DOHH2 (cell line): ENCODE results near the gene FAM53B.

Source experiments
- H3F3A ChIP-seq: fragments of 200-600 bp; sonication (generic), shearing (Covaris generic); 2 replicates; pipeline ENCODE4 v1.6.0; 2016; ENCODE audit warnings: antibody characterized with exemption, mild to moderate bottlenecking; ENCODE audit not compliant: control insufficient read depth, insufficient read depth
- H3K27ac ChIP-seq: fragments of 200-600 bp; sonication (generic); 2 replicates; pipeline ENCODE4 v1.5.1; 2014; ENCODE audit warnings: low read depth, mild to moderate bottlenecking, low read length, moderate library complexity
- H3K27me3 ChIP-seq: fragments of 200-600 bp; sonication (generic); 2 replicates; pipeline ENCODE4 v1.6.1; 2014; ENCODE audit warnings: mild to moderate bottlenecking, low read length, mixed read lengths; ENCODE audit not compliant: control insufficient read depth
- H3K36me3 ChIP-seq: fragments of 200-600 bp; sonication (generic); 2 replicates; pipeline ENCODE4 v1.6.1; 2014; ENCODE audit warnings: mild to moderate bottlenecking, low read length, moderate library complexity, mixed read lengths; ENCODE audit not compliant: control insufficient read depth
- H3K4me1 ChIP-seq: fragments of 200-600 bp; sonication (generic); 2 replicates; pipeline ENCODE4 v1.6.1; 2014; ENCODE audit warnings: mild to moderate bottlenecking, low read length, mixed read lengths; ENCODE audit not compliant: control insufficient read depth
- H3K4me2 ChIP-seq: fragments of 200-600 bp; sonication (generic); 2 replicates; pipeline ENCODE4 v1.6.0; 2014; ENCODE audit warnings: mild to moderate bottlenecking, low read length, moderate library complexity
- H3K4me3 ChIP-seq: fragments of 200-600 bp; sonication (generic); 2 replicates; pipeline ENCODE4 v1.5.1; 2014; ENCODE audit warnings: mild to moderate bottlenecking, low read length, mixed read lengths
- H3K79me2 ChIP-seq: fragments of 200-600 bp; sonication (generic); 2 replicates; pipeline ENCODE4 v1.6.1; 2014; ENCODE audit warnings: mild to moderate bottlenecking, low read length, mixed read lengths; ENCODE audit not compliant: control insufficient read depth
- H3K9me2 ChIP-seq: fragments of 200-600 bp; sonication (generic); replicated peaks from 2 replicates; pipeline ENCODE4 v1.6.1; 2014; ENCODE audit warnings: mild to moderate bottlenecking, low read length, mixed read lengths; ENCODE audit not compliant: control insufficient read depth
- H3K9me3 ChIP-seq: fragments of 200-600 bp; sonication (generic); 2 replicates; pipeline ENCODE4 v1.6.1; 2014; ENCODE audit warnings: antibody characterized with exemption, low read length, mixed read lengths; ENCODE audit not compliant: control insufficient read depth, insufficient read depth
- H4K20me1 ChIP-seq: fragments of 200-600 bp; sonication (generic); 2 replicates; pipeline ENCODE4 v1.6.0; 2014; ENCODE audit warnings: low read depth, mild to moderate bottlenecking, antibody characterized with exemption, low read length, moderate library complexity; ENCODE audit not compliant: control insufficient read depth, insufficient read depth
- EZH2phosphoT487 ChIP-seq: fragments of 200-600 bp; sonication (generic); IDR thresholded peaks from 2 replicates; pipeline ENCODE4 v1.6.1; 2017; ENCODE audit warnings: borderline replicate concordance, mild to moderate bottlenecking, antibody characterized with exemption, low read length, moderate library complexity, mixed read lengths
- TF ChIP-seq, protein P1 (sequence below): fragments of 200-600 bp; sonication (generic); IDR thresholded peaks from one replicate; pipeline ENCODE4 v1.5.1; 2014; ENCODE audit warnings: antibody characterized with exemption, mild to moderate bottlenecking, low read depth, low read length; ENCODE audit not compliant: poor library complexity, severe bottlenecking

The FAM53B gene

DNA sequence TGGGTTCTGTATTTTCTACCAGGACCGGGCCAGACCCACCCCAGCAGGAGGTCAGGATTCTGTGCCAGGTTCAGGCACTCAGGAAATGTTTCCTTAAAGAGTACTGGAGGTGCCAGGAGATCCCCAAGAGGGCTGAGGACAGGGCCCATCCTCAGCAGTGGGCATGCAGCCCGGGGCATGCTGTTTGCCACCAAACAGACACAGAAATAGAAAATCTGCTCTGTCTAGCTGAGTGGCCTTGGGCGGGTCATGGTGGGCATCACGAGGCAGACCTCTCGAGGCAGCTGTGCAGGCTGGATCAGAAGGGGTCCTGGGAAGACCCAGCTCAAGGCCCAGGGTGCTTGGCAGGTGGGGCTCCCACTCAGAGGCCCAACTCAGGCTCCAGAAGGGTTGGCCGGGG, 105.0 kb downstream of the FAM53B start:
- Histone ChIP-seq H3F3A (no peaks in the 10 kb centered on the region), H3K4me3 (no peak overlapping the region), H4K20me1 (no peaks in the 10 kb centered on the region; the same call in 1 of the 2 replicates), H3K27ac (no peak overlapping the region), H3K9me3 (no peaks in the 10 kb centered on the region), H3K9me2 (no peaks in the 10 kb centered on the region), H3K4me1 (peaks cover 43% of the 10 kb centered on the region), H3K36me3 (peaks cover 10% of the 10 kb centered on the region; the same call in 1 of the 2 replicates), H3K27me3 (no peaks in the 10 kb centered on the region), H3K4me2 (no peak overlapping the region), H3K79me2 (peaks cover 52% of the 10 kb centered on the region)
- TF ChIP-seq EZH2phosphoT487: no peak
- TF ChIP-seq, protein P1, sequence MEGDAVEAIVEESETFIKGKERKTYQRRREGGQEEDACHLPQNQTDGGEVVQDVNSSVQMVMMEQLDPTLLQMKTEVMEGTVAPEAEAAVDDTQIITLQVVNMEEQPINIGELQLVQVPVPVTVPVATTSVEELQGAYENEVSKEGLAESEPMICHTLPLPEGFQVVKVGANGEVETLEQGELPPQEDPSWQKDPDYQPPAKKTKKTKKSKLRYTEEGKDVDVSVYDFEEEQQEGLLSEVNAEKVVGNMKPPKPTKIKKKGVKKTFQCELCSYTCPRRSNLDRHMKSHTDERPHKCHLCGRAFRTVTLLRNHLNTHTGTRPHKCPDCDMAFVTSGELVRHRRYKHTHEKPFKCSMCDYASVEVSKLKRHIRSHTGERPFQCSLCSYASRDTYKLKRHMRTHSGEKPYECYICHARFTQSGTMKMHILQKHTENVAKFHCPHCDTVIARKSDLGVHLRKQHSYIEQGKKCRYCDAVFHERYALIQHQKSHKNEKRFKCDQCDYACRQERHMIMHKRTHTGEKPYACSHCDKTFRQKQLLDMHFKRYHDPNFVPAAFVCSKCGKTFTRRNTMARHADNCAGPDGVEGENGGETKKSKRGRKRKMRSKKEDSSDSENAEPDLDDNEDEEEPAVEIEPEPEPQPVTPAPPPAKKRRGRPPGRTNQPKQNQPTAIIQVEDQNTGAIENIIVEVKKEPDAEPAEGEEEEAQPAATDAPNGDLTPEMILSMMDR: no peak

DNA sequence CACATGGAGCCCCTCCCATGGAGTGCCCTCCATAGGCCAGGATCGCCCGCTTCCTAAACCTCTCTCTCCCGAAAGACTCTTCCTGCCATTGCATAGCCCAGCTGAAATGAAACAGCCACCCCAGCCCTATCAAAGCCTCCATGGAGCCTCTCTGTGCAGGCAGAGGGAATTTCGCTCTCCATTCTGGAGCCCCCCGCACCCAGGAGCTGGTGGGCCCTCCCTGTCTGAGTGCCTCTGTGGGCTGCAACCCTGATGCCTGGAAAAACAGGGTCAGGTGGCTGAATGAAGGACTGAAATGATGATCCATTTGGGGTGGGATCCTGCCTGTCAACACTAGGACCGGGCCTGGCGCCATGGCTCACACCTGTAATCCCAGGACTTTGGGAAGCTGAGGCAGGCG, 106.4 kb downstream of the FAM53B start:
- H3F3A ChIP-seq: no peaks in the 10 kb centered on the region
- H3K27me3 ChIP-seq: no peaks in the 10 kb centered on the region
- no peak overlapping the region for H3K4me3 ChIP-seq
- H4K20me1 ChIP-seq: no peaks in the 10 kb centered on the region; the same call in 1 of the 2 replicates
- no peaks in the 10 kb centered on the region for H3K9me3 ChIP-seq
- peaks cover 57% of the 10 kb centered on the region for H3K79me2 ChIP-seq
- H3K4me2 ChIP-seq: no peak overlapping the region
- peaks cover 11% of the 10 kb centered on the region; the same call in 1 of the 2 replicates for H3K36me3 ChIP-seq
- no peaks in the 10 kb centered on the region for H3K9me2 ChIP-seq
- TF ChIP-seq EZH2phosphoT487: no peak
- TF ChIP-seq, protein P1: no peak
- H3K27ac ChIP-seq: no peak overlapping the region
- H3K4me1 ChIP-seq: peaks cover 41% of the 10 kb centered on the region

DNA sequence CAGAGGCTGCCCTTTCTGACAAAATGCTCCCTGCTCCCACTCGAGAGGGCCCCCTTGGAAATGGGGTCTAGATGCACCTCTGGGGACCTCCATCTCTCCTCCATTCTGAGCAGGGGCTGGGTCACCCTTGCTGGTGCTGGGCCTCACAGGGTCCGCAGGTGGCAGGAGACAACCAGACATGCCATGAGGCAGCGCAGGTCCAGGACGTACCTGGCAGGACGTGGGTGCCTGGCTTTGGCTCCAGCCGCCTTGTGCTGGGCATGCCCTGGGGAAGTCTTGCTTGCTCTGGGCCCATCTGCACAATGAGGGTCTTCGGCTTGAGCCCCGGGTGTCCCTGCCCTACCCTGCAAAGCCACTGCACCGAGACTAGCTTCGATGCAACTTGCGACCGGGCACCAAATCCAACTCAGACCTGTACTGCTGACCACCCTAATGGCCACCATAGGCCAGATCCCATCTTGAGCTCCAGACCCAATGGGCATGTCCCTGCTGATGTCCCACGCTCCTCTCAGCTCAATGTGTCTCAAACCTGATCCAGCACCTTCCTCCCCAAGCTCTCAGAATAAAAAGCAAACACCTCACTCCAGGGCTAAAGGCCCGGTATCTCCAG, 107.0 kb downstream of the FAM53B start:
- Histone ChIP-seq H3K9me3 (no peaks in the 10 kb centered on the region), H3K27me3 (no peaks in the 10 kb centered on the region), H3F3A (no peaks in the 10 kb centered on the region), H3K79me2 (peaks cover 57% of the 10 kb centered on the region), H3K36me3 (peaks cover 11% of the 10 kb centered on the region; the same call in 1 of the 2 replicates), H3K4me3 (no peak overlapping the region), H3K4me2 (no peak overlapping the region), H3K9me2 (no peaks in the 10 kb centered on the region), H3K27ac (no peak overlapping the region), H4K20me1 (peaks cover under 1% of the 10 kb centered on the region; the same call in 1 of the 2 replicates), H3K4me1 (peaks cover 36% of the 10 kb centered on the region)
- no peak for TF ChIP-seq EZH2phosphoT487
- TF ChIP-seq, protein P1: no peak
